ENCODE data around the gene RIPPLY3.

RIPPLY3 gene

DNA sequence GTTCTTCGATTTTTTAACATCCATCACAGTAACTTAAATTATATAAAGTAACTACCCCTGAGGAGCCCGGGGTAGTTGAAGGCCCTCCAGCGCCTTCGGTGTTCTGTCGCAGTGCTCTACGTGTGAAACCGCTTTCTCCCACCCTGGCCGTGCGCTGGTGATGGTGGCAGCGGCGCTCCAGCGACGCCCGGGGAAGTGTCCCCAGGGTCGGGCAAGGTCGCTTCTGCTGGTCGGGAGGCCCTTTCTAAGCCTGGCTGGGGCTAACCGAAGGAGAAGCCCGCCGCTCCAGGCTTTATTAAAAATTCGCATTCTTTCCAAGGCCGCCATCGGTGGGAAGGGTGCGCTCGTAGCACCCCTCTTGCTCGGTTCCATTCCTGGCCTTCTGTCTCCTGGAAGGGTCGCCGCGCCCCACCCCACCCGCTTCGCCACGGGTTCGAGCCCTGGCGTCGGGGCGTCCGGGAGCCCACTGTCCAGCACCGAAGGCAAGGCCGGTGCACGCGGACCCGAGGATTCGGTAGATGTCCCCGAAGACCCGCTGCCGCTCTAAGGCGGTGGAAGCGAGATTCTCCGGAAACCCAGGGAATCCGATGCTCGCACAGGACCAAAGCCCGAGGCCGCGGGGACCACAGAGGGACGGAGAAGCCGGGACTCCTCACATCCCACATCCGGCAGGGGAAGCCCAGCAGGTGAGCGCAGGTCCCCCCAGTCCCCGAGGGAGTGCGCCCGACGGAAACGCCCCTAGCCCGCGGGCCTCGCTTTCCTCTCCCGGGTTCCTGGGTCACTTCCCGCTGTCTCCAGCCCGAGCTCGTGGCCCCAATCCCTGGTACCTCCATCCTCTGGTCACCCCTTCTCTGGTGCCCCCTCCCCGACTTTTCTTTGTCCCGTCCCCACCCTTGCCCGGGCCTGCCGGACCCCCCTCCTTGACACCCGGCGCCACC is 685 bp upstream of the RIPPLY3 start:
- H3K4me1 ChIP-seq, result peaks cover 0 to 26% (median 18%) of the 10 kb centered on the region in 4 donors
- TF ChIP-seq CTCF (IDR thresholded peaks at IDR 0.05), result no peak
- intact Hi-C loops (cut with DNase I; ENCODE audit: low total_unique reads), result no loop called here
- no peak for DNase-seq
- no peaks in the 10 kb centered on the region for H3K9me3 ChIP-seq
- H3K36me3 ChIP-seq, result no peaks in the 10 kb centered on the region
- H3K4me3 ChIP-seq, result peak overlapping the region; percentile 27 to 54
- H3K27me3 ChIP-seq, result peaks cover 0 to 45% of the 10 kb centered on the region in 2 donors
- H3K27ac ChIP-seq, result no peak overlapping the region

GRCh38 chr21:37008724-37009123 is 2.2 kb downstream of the RIPPLY3 start:
- intact Hi-C loops (cut with DNase I; ENCODE audit: low total_unique reads), result no loop called here
- Histone ChIP-seq H3K4me3 (no peak overlapping the region), H3K4me1 (peaks cover 0 to 26% (median 18%) of the 10 kb centered on the region in 4 donors), H3K27ac (no peak overlapping the region), H3K27me3 (peaks cover 0 to 60% of the 10 kb centered on the region in 2 donors), H3K36me3 (no peaks in the 10 kb centered on the region), H3K9me3 (no peaks in the 10 kb centered on the region)
- TF ChIP-seq CTCF (IDR thresholded peaks at IDR 0.05), result no peak
- no peak for DNase-seq

GRCh38 chr21:37009740-37010341 is 3.3 kb downstream of the RIPPLY3 start:
- Histone ChIP-seq H3K9me3 (no peaks in the 10 kb centered on the region), H3K4me3 (peak overlapping the region in 1 of 2 donors; percentile 23), H3K4me1 (peaks cover 0 to 26% (median 18%) of the 10 kb centered on the region in 4 donors), H3K36me3 (no peaks in the 10 kb centered on the region), H3K27me3 (peaks cover 0 to 70% of the 10 kb centered on the region in 2 donors), H3K27ac (no peak overlapping the region)
- peak; percentile 69 to 85 for DNase-seq
- peak; percentile 76 to 77 for TF ChIP-seq CTCF (IDR thresholded peaks at IDR 0.05)
- intact Hi-C loops (cut with DNase I; ENCODE audit: low total_unique reads), result no loop called here

DNA sequence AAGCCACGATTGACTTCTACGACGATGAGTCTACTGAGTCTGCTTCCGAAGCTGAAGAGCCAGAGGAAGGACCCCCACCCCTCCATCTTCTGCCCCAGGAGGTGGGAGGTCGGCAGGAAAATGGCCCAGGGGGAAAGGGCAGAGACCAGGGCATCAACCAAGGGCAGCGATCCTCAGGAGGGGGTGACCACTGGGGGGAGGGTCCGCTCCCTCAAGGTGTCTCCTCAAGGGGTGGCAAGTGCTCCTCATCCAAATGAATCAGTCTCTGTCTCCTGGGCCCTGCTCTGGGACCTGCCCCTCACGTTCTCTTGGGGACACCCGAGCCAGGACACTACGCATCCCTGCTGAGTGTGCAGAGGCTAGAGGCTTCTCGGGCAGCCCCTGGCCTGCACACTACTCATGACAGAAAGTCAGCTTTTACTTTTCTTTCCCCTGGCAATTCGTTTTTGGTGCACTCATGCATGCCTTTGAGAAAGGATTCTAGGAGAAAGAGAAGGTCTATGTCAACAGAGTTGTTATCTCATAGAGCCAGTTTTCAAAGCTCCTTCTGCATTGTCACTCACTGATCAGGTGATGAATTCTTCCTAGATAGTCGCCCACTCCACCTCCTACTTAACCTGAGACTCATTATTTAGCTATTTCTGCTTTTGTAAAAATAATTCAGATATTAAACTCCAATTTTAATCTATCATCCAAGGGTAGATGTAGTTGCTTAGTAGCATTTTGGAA is 11.6 kb downstream of the RIPPLY3 start:
- no peaks in the 10 kb centered on the region for H3K4me1 ChIP-seq
- no peaks in the 10 kb centered on the region for H3K9me3 ChIP-seq
- no peak overlapping the region for H3K27ac ChIP-seq
- H3K4me3 ChIP-seq, result no peak overlapping the region
- DNase-seq, result no peak
- no peak for TF ChIP-seq CTCF (IDR thresholded peaks at IDR 0.05)
- no peaks in the 10 kb centered on the region for H3K36me3 ChIP-seq
- peaks cover 0 to 29% of the 10 kb centered on the region in 2 donors for H3K27me3 ChIP-seq
- intact Hi-C loops (cut with DNase I; ENCODE audit: low total_unique reads), result no loop called here

DNA sequence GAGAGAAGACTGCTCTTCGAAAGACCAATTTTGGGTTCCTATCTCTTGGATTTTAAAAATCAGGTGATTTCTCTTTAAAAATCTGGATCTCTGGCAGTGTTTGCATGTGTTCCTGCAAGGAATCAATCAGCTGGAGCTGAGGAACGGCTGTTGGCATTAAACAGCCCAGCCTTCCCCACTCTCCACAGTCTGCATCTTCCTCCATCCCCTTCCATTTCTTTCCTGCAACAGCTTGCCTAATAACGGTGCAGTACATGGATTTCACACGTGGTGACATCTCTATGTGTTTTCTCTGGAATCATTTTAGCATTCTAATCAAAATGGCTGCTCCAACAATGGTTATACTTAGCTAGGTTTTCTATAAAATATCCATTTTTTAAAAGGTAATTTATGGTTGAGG is 20.0 kb downstream of the RIPPLY3 start:
- H3K27ac ChIP-seq, result no peak overlapping the region
- no peaks in the 10 kb centered on the region for H3K9me3 ChIP-seq
- intact Hi-C loops (cut with DNase I; ENCODE audit: low total_unique reads), result no loop called here
- H3K27me3 ChIP-seq, result peaks cover 0 to 6% of the 10 kb centered on the region in 2 donors
- no peaks in the 10 kb centered on the region for H3K36me3 ChIP-seq
- no peak for DNase-seq
- TF ChIP-seq CTCF (IDR thresholded peaks at IDR 0.05), result no peak
- H3K4me1 ChIP-seq, result no peaks in the 10 kb centered on the region
- H3K4me3 ChIP-seq, result no peak overlapping the region

Measured in tibial artery (tissue), 4 donors.